ENCODE results near the gene VLDLR.
A peak's percentile ranks its signal among the peaks of the same experiment; 100 is the strongest.

VLDLR gene

GRCh38 chr9:2620919-2621721, 467 bp upstream of the VLDLR start:
- DNase-seq (ENCODE audit: insufficient read length, low spot score) (peak; percentile 66), FAIRE-seq (peak; percentile 84)

DNA sequence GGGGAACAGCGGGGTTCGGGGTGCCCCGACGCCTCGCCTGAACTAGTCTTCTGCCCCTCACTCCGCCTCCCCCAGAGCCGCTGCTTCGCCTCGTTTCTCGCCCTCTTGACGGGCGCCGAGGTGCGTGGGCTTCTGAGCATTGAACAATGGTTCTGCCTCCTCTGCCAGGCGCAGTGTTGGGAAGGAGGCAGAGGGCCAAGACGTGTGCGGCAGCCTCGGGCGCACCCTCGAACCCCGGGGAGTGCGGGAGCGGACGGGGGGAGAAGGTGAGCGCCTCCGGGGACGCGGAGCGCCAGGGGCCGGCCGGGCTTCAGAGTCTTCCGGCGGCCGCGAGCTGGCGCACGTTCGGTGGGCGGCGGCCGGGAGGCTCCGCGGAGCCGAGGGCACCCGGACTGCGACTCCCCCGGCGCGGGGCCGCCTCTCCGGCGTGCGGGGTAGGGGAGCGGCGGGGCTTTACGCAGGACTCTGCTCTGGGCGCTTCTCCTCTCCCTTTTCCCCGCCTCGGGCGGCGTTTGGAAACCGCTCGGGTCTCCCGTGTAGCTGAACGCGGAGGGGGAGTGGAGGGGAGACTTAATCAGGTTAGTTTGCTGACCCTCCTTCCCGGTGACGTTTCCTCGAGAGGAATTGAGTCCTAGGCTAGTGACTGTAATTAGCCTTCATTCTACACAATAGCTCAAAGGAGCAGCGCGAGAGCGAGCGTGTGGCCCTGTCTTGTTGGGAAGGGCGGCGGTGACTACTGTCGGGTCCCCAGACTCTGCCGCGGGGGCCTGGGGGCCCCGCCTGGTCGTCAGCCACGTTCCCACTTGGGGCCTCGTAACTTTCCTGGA, 1.1 kb downstream of the VLDLR start:
- peak; percentile 20 for DNase-seq (ENCODE audit: insufficient read length, low spot score)
- no peak for FAIRE-seq

DNA sequence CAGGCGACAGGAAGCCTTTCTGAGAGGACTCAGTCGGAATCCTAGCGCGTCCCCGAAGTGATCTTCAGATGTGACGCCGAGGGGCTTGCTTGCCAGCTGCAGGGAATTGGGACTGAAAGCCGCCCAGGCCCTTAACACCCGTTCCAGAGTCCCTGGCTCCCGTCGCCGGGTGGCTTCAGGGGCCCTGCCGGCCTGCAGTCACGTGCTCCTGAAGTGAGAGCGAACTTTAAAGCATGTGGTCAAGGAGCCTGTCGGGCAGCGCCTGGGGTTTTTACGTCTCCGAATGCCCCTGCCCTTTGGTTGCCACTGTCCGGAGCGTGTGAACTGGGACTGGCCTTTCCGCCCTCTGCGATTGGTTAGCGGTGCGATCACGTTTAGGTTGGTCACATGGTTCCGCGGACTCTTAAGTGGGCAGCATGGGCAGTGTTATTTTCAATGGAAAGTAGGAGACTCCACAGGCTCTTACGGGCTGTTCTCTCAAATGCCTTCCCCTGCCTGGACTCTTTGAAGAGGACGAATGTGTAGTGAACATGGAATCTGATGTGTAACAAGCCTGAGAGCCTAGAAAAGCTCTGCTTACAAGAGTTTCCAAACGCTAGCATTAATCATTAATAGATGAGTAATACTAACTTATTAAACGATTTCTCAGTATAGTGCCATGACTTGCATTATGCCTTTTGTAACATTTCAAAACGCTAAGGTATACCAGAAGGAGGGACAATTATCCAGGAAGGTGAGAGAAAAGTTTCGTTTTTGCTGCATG, 1.9 kb downstream of the VLDLR start:
- FAIRE-seq (no peak), DNase-seq (ENCODE audit: insufficient read length, low spot score) (no peak)

- DNase-seq (ENCODE audit: insufficient read length, low spot score) (no peak), FAIRE-seq (no peak)
Observed at GRCh38 chr9:2624051-2624682, 2.6 kb downstream of the VLDLR start.

- no peak for FAIRE-seq
- no peak for DNase-seq (ENCODE audit: insufficient read length, low spot score)
Observed at GRCh38 chr9:2625427-2625826, 3.8 kb downstream of the VLDLR start.

DNA sequence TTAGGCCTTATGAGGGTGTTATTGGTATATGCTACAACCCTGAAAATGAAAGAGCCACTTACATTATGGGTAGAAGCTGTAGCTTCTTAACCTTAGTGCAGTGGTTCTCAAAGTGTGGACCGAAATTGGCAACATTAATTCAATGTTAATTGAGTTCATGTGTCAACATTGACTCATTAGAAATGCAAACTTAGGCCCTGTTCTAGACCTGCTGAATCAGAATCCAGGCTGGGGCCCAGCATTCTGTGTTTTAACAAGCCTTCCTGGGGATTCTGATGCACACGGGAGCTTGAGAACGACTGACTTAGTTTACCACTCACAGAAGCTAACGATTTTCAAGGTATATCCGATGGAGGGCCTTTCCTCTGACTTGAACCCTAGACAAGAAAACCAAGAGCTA, 7.3 kb downstream of the VLDLR start:
- DNase-seq (ENCODE audit: insufficient read length, low spot score) (no peak), FAIRE-seq (no peak)

DNA sequence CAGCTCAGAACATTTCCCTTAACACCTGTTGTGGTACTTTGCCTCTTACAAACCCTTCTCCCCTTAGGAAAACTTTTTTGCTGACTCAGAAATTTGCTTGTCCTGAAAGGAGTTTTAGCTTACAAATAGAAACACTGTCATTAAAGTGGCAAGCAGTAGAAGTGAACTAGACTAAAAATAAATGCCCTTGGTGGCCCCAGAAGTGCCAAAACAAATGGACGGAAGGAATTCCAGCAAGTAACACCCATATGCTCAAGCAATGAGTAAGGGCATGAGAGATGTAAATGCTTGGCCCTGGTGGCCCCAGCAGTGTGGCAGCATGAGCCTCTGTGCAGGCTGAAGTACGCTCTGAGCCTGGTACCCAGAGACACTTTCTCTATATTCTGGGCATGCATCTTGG, 8.6 kb downstream of the VLDLR start:
- no peak for FAIRE-seq
- DNase-seq (ENCODE audit: insufficient read length, low spot score) = no peak

DNA sequence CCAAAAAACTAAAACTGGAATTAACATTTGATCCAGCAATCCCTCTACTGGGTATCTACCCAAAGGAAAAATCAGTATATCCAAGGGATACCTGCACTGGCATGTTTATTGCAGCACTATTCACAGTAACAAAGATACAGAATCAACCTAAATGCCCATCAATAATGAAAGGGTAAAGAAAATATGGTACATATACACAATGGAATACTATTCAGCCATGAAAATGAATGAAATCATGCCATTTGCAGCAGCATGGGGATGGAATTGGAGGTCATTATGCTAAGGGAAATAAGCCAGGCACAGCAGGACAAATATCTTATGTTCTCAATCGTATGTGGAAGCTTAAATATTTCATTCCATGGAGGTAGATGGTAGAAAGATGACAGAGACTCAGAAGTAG, 9.7 kb downstream of the VLDLR start:
- DNase-seq (ENCODE audit: insufficient read length, low spot score) (no peak), FAIRE-seq (no peak)

DNA sequence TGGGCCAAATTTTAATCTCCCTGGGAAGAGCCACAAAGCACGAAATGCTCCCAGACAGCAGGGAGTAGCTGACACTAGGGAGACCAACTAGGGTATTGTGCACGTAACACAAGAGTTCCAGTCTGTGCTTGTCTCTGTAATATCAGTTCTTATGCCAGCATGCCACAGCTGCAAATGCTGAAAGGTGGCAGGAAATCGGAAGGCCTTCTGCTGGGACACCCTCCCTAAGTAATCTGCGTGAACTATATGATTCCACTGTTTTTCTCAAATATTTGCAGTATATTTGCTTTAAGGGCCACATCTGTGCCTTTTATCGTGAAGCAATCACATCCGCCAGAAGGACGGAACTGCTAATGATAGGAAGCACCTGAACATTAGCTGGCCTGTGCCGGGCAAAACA, 12.6 kb downstream of the VLDLR start:
- FAIRE-seq (no peak), DNase-seq (ENCODE audit: insufficient read length, low spot score) (no peak)

DNA sequence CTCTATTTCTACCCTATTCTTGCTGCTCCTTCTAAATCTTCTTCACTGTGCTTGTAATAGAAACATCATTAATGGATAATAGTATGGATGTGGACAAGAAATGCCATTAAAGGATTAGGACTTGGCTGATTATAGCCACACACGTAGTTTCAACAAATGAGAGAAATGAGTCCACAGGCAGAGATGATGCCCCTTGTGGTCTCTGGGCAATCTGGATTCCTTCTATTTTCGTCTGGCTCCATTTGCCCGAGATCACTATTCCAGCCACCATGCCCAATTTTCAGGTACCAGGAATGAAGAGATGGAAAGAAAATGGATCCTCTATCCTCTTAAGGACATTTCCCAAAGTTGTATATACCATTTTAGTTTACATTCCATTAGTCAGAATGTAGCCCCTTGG, 13.2 kb downstream of the VLDLR start:
- FAIRE-seq = no peak
- DNase-seq (ENCODE audit: insufficient read length, low spot score) = no peak

DNA sequence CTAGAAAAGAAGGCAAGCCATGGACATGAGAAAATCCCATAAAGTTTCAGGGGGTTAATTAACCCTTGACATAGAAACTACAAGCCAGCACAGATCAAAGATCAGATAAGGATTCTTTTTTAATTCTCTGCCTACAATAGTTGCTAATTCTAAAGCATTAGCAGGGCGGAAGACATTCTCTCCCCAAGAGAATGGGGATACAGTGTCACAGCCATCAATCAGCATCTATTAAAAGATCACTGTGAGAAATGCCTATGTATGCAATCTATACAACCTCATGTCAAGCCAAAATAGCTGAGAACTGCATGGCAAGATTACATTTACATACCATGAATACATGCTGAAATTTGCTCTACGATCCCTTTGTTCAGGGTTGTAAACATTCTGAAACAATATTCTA, 14.3 kb downstream of the VLDLR start:
- DNase-seq (ENCODE audit: insufficient read length, low spot score) = no peak
- FAIRE-seq = no peak

DNA sequence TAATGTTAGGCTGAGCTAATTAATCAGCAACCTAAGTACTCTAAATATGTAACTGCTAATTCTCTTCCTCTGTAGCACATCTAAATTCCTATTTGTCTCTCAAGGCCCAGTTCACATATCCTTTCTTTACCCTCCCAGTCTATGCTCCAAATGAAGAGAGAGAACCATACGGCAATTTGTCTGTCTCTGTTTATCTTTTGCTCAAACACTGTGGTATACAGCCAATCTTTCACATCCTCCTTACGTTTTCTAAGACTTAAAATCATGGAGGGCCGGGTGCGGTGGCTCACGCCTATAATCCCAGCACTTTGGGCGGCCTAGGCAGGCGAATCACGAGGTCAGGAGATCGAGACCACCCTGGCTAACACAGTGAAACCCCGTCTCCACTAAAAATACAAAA, 15.8 kb downstream of the VLDLR start:
- FAIRE-seq = no peak

GRCh38 chr9:2638871-2639673, 17.5 kb downstream of the VLDLR start:
- DNase-seq (ENCODE audit: insufficient read length, low spot score) = no peak
- no peak for FAIRE-seq

More for the DNA sequence above, 15.8 kb downstream of the VLDLR start:
- no peak for DNase-seq (ENCODE audit: insufficient read length, low spot score)

- FAIRE-seq (no peak), DNase-seq (ENCODE audit: insufficient read length, low spot score) (no peak)
Observed at GRCh38 chr9:2639786-2640185, 18.2 kb downstream of the VLDLR start.

- no peak for FAIRE-seq
Observed at GRCh38 chr9:2640570-2640969, 19.0 kb downstream of the VLDLR start.

DNA sequence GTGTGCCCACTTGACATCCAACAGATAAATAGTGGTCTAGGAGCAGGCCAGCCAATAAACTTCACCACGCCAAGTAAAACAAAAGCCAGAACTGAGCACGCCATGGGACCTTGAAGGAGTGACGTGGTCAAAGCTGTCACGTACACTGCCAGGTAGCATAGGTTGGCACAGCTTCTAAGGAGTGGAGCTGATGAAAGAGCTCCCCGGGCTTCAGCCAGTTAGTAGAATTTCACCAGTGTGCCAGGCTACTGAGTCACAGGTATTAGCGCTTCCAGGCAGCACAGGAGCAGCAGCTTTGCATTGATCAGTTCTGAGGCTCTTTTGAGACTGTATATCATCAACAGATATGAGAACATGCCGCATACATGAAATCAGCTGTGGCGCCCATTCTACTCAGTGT, 19.4 kb downstream of the VLDLR start:
- DNase-seq (ENCODE audit: insufficient read length, low spot score) (no peak), FAIRE-seq (no peak)

More at GRCh38 chr9:2640570-2640969, 19.0 kb downstream of the VLDLR start:
- no peak for DNase-seq (ENCODE audit: insufficient read length, low spot score)

GRCh38 chr9:2642068-2642467, 20.5 kb downstream of the VLDLR start:
- FAIRE-seq (no peak), DNase-seq (ENCODE audit: insufficient read length, low spot score) (no peak)

- DNase-seq (ENCODE audit: insufficient read length, low spot score) = no peak
- FAIRE-seq = no peak
Observed at GRCh38 chr9:2645569-2645968, 24.0 kb downstream of the VLDLR start.

DNA sequence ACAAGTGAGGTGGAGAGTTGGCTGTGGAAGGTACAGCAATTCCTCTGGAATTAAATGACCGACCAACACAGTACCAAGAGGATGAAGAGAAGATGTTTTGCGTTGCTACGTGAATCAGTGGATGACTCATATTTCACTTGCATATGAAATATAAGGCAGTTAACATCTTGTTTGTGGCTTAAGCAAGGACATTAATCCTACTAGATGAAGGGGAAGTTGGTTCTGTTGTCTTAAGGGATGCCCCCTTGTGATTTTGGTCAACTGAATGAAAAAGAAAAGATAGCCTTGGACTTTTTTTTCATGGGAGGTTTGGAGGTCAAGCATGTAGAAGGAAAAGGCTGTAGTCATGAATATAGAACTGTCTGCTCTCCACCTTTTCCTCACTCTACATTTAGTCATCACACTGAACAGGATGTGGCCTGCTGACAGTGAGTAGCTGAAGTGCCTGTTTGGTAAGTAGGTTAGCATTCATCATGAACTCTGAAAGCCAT, 33.9 kb downstream of the VLDLR start:
- DNase-seq (ENCODE audit: insufficient read length, low spot score) (peak; percentile 49), FAIRE-seq (no peak)

- no peak for DNase-seq (ENCODE audit: insufficient read length, low spot score)
- no peak for FAIRE-seq
Observed at GRCh38 chr9:2657427-2657826, 35.8 kb downstream of the VLDLR start.
